KG1 (cell line): ENCODE measurements around the gene CA9.
"Not testable (repeated sequence)": the region's sequence is repeated elsewhere in the genome, so short reads cannot be mapped to it uniquely, and the experiment has no call there.

Experiments used
- DNase-seq: peaks from one replicate; lab custom pipeline; 2025; lab: John Stamatoyannopoulos, UW

Gene CA9

GRCh38 chr9:35673132-35674024 is at the start of gene CA9:
Gene CA9, plus strand, starts transcription at chr9:35673928. Its CDS starts 32 bp downstream, at chr9:35673960.
- no peak for DNase-seq

GRCh38 chr9:35627575-35627974 is 46.2 kb upstream of the CA9 start:
- no peak for DNase-seq

- no peak for DNase-seq
These were observed 45.2 kb upstream of the CA9 start for GRCh38 chr9:35628389-35628991.

- no peak for DNase-seq
These were observed 44.1 kb upstream of the CA9 start for GRCh38 chr9:35629597-35629996.

GRCh38 chr9:35635730-35636129 is 38.0 kb upstream of the CA9 start:
- no peak for DNase-seq

- no peak for DNase-seq
These were observed 37.4 kb upstream of the CA9 start for GRCh38 chr9:35636135-35636876.

- DNase-seq: not testable (repeated sequence)
These were observed 36.9 kb upstream of the CA9 start for GRCh38 chr9:35636877-35637246.

GRCh38 chr9:35637427-35637955 is 36.2 kb upstream of the CA9 start:
- DNase-seq: not testable (repeated sequence)

GRCh38 chr9:35638751-35639150 is 35.0 kb upstream of the CA9 start:
- not testable (repeated sequence) for DNase-seq

GRCh38 chr9:35639225-35639624 is 34.5 kb upstream of the CA9 start:
- DNase-seq: not testable (repeated sequence)

- no peak for DNase-seq
These were observed 34.1 kb upstream of the CA9 start for GRCh38 chr9:35639631-35640030.

- DNase-seq: not testable (repeated sequence)
These were observed 33.3 kb upstream of the CA9 start for GRCh38 chr9:35640431-35640830.

- not testable (repeated sequence) for DNase-seq
These were observed 32.2 kb upstream of the CA9 start for GRCh38 chr9:35641478-35641877.

GRCh38 chr9:35643046-35643445 is 30.7 kb upstream of the CA9 start:
- DNase-seq: no peak

GRCh38 chr9:35645736-35646135 is 28.0 kb upstream of the CA9 start:
- DNase-seq: not testable (repeated sequence)

GRCh38 chr9:35646153-35646532 is 27.6 kb upstream of the CA9 start:
- peak; percentile 40 for DNase-seq

- DNase-seq: peak; percentile 76
These were observed 27.0 kb upstream of the CA9 start for GRCh38 chr9:35646533-35647265.

- DNase-seq: no peak
These were observed 24.0 kb upstream of the CA9 start for GRCh38 chr9:35649431-35650340.

GRCh38 chr9:35650341-35651158 is 23.2 kb upstream of the CA9 start, which contains the start of gene SIT1:
Gene SIT1, minus strand, starts transcription at chr9:35650931. Its CDS starts 78 bp downstream, at chr9:35650853.
- DNase-seq: no peak
